GM10248 (cell line): ENCODE results near the gene LRRN2.
"Not testable (repeated sequence)": the region's sequence is repeated elsewhere in the genome, so short reads cannot be mapped to it uniquely, and the experiment has no call there.

ENCODE experiments used
- CTCF ChIA-PET: fragments of 300-600 bp; sonication (Branson Sonifier 250); formaldehyde crosslinking; extraction: SDS; loops from one replicate; lab custom pipeline; 2021; ENCODE audit warnings: antibody characterized with exemption; lab: Yijun Ruan, JAX
- POLR2A ChIA-PET: fragments of 350-650 bp; sonication (Branson Sonifier 250); formaldehyde crosslinking; extraction: SDS; loops from one replicate; lab custom pipeline; 2020; ENCODE audit warnings: antibody characterized with exemption; lab: Yijun Ruan, JAX
- DNase-seq: peaks from one replicate; pipeline ENCODE4 v3.0.0; 2012; ENCODE audit errors: extremely low spot score
- TF ChIP-seq, protein P1 (sequence below): IDR thresholded peaks from 2 replicates; pipeline ENCODE4 v1.5.1; 2012; ENCODE audit warnings: mild to moderate bottlenecking, low read depth; ENCODE audit errors: extremely low read depth, missing control alignments, control extremely low read depth

Gene LRRN2

DNA sequence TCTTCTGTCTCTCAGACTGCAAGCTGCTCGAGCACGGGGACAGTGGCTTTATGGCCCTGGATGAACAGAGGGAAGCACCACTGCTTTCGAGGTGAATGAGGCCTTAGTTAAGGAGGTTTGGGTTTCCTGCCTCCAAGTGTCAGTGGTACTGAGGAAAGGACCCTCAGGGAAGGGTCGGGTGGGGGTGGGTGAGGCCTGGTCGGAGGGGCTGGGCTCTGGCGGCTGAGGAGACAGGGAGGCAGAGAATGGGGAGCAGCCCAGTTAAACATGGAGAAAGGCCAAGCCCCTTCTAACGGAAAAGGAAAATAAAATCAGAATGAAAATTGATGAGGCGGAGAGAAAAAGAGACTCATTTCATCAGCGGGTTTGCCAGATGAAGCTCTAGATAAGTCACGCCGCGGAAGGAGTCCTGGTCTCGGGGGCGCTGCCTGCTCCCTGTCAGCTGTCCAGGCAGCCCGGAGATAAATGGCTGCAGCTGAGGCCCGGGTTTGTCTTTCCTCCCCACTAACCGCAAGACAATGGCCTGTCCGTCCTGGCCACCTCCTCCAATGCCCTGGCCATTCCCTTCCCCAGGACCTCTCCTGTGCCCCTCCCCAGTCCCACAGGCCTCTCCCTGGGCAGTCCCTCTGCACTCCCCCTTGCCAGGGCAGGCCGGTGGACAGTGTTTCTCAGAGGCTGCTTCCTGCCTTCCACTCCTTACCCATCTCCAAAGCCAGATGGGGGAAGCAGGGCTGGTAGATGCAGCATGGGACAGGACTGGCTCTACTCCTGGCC lies 55.2 kb downstream of the LRRN2 start:
- DNase-seq, result no peak
- CTCF ChIA-PET, result interaction anchor here (1.9 kb wide), 1 partner anchor 11 kb away, joined by 6 read pairs; no protein-coding TSS in a partner anchor
- POLR2A ChIA-PET, result no interaction called here
- TF ChIP-seq, protein P1, sequence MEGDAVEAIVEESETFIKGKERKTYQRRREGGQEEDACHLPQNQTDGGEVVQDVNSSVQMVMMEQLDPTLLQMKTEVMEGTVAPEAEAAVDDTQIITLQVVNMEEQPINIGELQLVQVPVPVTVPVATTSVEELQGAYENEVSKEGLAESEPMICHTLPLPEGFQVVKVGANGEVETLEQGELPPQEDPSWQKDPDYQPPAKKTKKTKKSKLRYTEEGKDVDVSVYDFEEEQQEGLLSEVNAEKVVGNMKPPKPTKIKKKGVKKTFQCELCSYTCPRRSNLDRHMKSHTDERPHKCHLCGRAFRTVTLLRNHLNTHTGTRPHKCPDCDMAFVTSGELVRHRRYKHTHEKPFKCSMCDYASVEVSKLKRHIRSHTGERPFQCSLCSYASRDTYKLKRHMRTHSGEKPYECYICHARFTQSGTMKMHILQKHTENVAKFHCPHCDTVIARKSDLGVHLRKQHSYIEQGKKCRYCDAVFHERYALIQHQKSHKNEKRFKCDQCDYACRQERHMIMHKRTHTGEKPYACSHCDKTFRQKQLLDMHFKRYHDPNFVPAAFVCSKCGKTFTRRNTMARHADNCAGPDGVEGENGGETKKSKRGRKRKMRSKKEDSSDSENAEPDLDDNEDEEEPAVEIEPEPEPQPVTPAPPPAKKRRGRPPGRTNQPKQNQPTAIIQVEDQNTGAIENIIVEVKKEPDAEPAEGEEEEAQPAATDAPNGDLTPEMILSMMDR, result no peak

DNA sequence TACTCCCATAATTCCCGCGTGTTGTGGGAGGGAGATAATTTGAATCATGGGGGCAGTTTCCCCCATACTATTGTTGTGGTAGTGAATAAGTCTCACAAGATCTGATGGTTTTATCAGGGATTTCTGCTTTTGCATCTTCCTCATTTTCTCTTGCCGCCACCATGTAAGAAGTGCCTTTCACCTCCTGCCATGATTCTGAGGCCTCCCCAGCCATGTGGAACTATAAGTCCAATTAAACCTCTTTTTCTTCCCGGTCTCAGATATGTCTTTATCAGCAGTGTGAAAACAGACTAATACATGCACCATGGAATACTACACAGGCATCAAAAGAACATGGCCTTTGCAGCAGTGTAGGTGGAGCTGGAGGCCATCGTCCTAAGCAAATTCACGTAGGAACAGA lies 56.1 kb downstream of the LRRN2 start:
- DNase-seq, POLR2A ChIA-PET: not testable (repeated sequence)
- CTCF ChIA-PET, result interaction anchor here (2.0 kb wide), 1 partner anchor 13 kb away, joined by 4 read pairs; no protein-coding TSS in a partner anchor

DNA sequence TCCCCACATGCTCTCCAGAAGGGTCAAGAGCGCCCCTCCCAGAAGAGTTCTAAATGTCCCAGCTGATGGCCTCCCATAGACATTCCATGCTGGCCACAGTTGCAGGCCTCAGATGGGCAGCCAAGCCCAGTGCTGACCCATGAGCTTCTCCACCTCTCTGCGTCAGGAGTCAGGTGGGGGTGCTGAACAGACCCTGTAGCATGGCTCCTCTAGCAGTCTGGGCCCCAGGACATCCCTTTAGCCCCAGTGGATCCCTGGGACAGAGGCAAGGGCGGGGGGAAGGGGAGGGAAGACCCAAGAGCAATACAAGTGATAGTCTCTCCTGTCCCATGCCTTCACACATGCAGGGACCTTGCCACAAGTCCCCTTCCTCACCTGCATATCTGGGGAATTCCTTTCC lies 56.7 kb downstream of the LRRN2 start:
- no peak for DNase-seq
- ChIA-PET CTCF (interaction anchor here (1.2 to 2.0 kb wide), 2 partner anchors 13 to 178 kb away, joined by 3 to 4 read pairs; no protein-coding TSS in a partner anchor), POLR2A (no interaction called here)
- TF ChIP-seq, protein P1, result no peak

DNA sequence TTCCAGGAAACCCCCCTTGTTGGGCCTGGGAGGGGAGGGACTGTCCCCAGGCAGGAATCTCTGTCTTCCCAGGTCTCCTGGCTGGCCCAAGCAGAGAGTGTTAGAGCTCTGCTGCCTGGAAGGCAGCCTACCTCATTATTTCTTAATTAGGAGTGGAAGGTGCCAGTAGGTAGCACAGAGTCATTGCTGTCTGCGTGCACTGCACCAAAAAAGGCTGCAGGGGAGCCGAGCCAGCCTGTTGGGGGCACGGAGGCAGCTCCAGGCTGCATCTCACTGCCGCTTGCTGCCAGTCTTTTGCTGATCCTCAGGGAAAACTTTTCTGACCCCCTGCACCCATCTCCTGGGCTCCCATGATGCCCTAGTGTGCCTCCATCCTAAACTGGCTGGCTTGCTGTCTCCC lies 58.1 kb downstream of the LRRN2 start:
- TF ChIP-seq, protein P1, result no peak
- DNase-seq, result no peak
- ChIA-PET POLR2A (no interaction called here), CTCF (interaction anchor here (2.0 kb wide), 1 partner anchor 15 kb away, joined by 4 read pairs; no protein-coding TSS in a partner anchor)

DNA sequence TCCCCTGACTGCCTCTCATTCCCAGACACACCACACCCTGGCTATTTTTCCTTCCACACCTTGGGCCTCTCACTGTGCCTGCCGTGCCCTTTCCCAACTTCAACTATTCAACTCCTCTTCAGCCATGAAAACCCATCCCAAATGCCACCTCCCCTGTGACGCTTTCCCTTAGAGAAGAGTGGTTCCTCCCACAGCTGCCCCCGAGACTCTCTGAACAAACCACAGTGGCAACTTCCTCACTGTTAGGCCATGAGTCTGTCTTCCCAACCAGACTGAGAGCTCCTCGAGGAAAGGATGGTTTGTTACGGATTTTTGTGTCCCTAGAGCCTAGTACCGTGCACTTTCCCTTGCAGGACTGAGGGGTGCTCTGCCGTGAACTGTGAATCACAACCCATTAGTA lies 59.2 kb downstream of the LRRN2 start:
- DNase-seq, result no peak
- POLR2A ChIA-PET, result no interaction called here
- CTCF ChIA-PET, result no interaction called here
- TF ChIP-seq, protein P1, result no peak

DNA sequence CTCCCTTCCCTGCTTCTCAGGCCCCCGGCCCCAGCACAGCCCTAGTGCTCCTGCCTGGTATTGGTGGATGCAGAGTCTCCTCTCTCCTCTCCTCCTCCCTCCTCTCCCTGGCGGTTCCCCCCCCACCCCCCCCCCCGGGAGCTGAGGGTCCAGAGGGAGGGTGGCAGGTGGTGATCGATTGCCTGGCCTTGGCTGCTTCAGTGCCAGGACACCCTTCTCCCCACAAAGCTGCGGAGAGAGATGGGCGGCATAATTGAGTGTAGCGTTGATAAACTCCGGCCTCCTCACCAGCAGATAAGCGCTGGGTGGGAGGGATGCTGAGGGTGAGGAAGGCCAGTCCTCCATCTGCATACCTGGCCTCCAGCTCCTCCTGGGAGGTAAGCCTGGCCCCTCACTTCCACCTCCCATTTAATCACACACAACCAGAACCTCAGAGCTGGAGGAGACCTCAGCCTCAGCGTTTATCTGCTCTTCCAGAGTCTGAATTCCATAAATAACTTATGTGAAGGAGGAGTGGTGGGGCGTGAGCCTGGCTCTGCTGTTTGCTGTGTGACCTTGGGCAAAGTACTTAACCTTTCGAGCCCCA lies 60.8 kb downstream of the LRRN2 start:
- no peak for DNase-seq
- CTCF ChIA-PET, result interaction anchor here (1.5 to 1.8 kb wide), 2 partner anchors 15 to 182 kb away, joined by 3 to 6 read pairs; no protein-coding TSS in a partner anchor
- TF ChIP-seq, protein P1, result no peak
- POLR2A ChIA-PET, result no interaction called here
